GM18868 (cell line): ENCODE measurements around the gene KLHL25.

Source experiments
- ATAC-seq: cut with Tn5 transposase; IDR thresholded peaks from one replicate; pipeline ENCODE4 v1.9.1; 2021; ENCODE audit warnings: mild to moderate bottlenecking, moderate library complexity; ENCODE audit not compliant: unreplicated experiment

Gene KLHL25

DNA sequence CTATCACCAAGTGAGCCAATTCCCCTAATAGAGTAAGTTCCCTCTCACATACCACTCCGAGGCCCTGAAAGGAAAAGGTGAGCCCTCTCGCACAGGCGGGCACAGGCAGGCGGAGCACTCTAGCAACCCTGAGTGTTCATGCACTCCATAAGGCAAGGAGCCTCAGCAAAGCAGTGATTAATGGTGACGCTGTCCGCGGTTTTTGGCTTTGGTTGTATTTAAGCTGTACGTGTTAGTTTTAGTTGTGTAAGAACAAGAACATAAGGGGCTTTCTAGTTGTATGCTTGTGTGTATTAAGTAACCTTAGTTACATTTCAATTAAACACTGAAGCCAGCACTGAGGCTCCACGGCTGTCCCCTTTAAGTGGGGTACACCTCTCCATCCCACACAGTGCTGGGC, 33.1 kb downstream of the KLHL25 start:
- no peak for ATAC-seq

DNA sequence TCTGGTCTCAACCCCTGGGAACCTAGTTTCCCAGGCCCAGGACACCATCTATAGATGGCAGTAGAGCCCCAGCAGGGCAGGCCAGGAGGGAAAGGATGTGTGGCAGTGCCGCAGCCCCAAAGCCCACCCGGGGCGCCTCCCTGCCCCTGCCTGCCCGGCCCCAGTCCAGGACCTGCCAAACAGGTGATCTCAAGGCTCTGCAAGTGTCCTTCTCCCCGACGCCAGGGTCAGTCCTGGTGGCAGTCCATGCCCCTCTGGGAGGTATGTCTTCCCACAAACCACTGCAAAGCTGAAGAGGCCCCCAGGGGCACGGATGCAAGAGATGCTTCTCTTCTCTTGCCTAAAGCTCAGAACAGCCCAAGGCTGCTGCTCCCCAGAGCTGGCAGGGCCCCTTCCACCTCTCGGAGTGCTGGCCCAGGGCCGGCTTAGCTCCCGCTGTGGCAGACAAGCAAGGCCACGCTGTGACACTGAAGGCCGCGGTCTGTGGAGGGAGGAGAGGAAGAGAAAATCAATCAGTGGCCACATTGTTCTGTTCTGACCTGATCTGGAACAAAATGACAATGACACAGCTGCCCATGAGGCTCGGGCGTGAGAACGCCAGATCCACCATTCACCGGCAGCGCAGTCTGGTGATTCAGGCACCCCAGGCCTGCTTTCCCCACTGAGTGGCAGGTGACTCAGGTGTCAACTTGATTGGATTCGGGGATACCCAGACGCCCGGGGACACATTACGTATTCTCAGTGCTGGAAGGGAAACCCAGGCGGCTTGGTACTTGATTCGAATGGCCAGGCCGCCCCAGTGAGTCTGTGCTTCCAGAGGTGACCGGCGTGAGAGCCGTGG, 34.0 kb downstream of the KLHL25 start:
- no peak for ATAC-seq

DNA sequence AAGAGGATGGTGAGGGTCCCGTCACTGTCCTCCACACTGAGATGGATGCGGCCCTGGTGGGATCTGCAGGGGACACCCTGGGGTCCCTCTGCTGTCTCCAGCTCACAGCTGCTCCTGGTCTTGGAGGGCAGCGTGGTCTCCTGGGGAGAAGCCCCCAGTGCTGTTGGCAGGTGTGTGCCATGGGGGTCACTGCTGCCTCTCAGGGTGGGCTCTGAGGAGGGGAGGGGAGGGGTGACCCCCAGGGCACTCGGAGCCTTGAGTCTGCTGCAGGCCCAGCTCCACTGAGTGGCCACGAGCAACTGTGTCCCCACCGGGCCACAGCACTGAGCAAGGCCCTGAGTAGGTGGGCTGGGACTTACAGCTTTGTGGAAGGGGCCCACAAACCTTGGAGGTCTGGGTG, 34.7 kb downstream of the KLHL25 start:
- ATAC-seq = no peak

DNA sequence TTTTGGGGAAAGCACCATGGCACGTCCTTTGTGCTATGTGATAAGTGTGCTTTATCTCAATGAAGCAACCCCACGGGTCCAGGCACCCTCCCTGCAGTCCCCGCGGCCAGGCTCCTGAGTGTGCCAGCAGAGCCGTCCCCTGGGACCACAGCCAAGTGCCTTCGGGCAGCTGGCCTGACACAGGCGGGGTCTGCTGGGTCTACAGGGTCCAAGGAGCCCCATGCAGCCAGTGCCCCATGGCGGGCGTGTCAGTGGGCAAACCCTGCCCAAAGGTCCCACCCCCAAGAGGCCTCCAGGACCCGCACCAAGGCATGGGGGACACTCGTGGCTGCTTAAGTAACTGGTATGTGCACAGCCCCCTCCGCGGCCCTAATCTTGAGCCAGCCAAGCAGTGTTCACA, 35.3 kb downstream of the KLHL25 start:
- no peak for ATAC-seq

DNA sequence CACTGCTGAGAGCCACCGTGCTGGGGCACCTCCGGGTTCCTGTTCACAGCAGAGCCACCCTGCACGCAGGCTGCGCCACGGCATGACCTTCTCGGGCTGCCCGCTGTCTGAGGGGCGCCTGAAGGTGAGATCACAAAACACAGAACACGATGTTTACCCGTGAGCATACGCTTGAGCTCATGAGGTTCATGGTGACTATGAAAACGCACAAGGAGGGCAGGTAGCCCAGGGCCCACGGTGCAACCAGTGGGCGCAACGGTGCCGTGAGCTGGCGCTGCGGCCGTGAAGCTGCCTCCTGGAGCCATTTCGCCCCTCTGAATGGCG, 36.1 kb downstream of the KLHL25 start:
- no peak for ATAC-seq

DNA sequence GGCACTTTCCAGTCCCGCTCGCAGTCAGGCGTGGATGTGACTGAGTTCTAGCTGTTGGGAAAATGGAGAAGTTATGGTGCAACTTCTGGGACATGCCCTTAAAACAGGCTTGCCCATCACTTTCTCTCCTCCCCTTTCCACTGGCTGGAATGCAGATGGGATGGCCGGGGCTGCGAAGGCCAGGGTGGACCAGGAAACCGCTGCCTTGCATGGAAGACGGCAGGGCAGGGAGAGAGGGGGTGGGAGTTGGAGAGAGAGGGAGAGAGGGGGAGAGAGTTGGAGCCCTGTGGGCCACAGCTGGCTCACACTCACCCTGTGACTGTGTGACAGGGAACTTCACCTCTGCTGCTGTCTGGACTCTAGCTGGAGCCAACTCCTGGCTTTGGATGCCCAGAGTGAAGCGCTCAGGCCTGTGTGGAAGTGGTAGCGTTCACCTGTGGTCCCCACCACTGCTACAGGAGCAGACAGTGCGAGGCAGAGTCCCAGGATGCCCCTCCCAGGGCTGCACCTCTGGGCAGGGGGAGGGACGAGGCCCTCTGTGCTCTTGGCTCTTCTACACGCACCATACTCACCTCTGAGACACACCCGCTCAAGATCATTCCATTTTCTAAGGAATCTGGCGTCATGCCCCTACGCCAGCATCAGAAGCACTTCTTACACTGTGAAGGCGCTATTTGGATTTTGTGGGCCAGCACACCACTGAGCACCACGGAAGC, 36.6 kb downstream of the KLHL25 start:
- no peak for ATAC-seq

DNA sequence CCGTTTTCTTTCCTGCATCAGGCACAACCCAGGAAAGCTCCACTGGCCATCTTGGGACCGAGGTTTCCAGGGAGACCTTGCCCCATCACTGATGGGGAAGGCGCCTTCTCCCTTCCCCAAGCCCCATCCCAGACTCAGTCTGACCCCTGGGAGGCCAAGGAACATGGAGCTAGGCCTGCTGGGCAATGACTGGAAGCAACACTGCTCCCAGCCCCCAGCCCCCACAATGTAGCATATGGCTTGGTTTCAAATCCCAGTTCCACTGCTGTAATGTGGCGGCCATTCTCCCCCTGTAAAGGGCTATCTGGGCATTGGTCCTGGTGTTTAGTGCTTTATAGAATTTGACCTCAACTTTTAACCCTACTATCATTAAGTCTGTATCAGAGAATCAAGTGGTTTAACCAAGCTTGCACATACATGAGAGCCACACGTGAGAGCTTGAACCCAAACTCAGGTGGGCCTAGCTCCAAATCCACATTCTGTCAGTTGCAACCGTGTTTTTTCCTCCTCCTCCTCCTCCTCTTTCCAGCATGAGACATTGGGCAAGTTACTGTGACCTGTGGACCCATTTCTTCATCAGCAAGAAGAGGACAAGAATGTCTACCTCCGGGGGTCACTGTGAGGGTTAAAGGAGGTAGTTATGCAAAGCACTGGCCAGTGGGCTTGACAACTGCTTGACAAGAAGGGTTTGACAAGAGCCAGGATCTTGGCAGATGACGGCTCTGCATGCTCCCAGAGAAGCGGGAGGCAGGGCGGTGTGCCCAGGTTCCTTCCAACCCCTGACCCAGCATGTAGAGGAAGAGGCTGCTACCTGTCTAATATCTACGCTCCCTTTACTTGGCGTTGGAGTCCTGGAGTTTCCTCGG, 37.4 kb downstream of the KLHL25 start:
- no peak for ATAC-seq

DNA sequence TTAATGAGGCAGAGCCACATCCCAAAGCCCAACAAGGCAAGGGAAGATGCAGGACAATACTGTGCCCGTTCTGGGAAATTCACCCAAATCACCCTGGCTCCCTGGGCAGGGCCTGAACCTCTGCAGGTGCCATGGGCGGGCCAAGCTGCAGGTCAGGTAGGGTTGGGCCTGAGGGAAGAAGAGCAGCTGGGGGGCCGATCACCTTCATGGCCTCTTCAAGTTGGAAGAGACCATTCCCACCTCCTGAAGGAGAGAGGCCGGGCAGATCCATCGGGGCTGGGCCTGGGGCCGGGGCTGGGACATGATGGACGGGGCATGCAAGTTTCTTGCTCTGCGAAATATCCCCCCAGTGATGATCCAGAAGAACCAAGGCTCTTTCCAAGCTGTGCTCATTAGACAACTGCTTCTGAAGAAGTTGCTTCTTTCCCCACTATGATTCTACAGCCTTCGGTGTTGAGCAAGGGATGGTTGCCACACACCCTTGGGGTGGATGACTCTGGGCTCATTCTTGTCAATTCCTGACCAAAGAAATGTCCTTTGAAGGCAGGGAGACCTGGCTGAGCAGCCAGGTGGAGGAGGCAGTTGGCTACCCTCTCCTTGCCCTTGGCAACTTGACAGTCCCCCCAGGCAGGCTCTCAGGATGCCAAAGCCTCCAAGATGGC, 38.2 kb downstream of the KLHL25 start:
- ATAC-seq = no peak

DNA sequence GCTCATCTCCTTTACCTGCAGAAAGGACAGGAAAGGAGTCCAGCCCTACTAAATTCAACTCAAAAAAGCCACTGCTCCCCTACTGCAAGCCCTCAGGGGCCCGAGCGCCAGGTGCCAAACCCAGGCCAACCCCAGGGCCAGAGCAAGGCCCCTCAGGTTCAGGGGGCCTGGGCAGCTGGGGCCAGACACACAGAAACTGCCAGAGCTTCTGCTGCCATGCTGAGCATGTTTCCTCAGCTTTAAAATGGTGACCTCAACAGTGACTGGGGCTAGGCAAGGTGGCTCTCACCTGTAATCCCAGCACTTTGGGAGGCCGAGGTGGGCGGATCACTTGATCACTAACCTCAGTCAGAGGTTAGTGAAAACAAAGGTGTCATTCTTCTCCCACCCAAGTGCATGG, 38.8 kb downstream of the KLHL25 start:
- ATAC-seq = no peak

DNA sequence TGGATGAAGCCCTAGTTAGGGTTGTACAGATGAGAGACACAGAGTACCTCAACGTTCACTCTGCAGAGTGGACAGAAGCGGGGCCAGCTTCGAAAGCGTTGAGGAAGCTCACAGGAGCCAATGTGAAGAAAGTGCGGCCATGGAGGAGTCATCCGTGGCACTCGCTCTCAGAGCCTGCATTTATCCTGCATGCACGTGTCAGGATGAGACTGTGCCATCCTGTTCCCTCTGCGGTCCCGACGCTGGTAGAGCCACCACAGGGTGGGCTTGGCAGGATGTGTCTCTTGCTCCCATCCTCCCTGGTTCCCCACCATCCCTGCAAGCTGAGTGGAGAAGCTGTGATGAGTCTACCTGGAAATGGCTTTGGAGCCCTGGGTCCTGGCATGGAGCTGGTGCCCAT, 39.3 kb downstream of the KLHL25 start:
- ATAC-seq = no peak

DNA sequence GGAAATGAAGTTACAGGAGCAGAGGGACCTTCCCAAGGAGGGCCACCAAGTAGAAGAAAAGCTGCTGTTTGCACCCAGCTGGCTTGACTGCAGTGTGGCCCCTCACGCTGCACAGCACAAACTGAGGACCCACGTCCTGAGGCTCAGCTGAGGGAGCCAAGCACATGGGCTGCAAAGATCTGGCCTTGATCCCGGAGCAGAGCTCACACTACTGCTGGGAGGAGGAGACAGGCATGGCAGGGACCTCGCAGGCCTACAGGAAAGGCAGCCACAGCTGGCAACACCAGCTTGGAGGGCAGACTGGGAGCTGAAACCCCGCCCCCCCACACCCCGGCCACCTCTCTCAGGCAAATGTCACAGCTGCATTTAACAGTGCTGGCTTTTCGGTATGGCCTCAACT, 39.7 kb downstream of the KLHL25 start:
- no peak for ATAC-seq

DNA sequence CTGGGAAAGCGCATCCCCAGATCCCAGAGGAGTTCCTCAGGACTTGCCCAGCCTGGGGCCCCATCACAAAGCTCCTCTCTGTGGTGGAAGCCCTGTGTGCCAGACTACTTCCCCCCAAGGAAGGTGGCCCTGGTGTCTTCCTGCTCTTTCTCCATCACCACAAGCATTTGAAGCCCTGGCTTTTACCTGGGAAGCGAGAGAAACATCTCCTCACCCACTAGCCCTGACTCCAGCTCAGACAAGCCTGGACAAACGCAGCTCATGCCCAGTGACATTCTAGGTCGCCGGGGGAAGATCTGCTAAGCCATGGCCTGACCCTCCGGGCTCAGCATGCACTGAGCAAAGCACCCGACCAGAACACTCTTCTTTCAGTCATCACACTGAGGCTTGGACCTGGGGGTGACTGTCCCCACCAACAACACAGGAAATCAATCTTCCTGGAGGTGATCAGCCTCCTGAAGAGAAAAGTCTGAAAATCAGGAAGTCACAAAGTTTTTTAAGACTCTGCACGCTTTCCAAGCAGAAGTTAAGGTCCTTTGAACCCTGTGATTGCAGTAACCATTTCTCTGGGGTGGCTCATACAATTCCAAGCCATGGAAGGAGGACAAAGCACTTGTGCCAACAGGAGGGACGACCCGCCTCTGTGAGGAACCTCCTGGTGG, 40.8 kb downstream of the KLHL25 start:
- ATAC-seq = no peak

DNA sequence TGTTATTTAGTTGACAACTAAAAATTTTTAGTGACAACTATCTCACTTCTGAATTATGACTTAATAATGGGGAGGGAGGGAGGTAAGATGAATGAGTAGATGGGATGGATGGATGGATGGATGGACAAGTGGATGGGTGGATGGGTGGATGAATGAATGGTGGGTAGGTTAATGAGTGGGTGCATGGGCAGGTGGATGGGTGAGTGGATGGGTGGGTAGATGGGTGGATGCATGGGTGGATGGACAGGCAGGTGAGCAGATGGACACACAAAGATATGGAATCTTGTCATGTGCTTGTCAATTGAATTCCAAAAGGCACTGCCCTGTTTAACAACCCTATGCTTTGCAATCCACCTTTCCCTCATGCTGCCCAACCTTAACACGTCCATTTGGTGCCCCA, 41.5 kb downstream of the KLHL25 start:
- no peak for ATAC-seq

DNA sequence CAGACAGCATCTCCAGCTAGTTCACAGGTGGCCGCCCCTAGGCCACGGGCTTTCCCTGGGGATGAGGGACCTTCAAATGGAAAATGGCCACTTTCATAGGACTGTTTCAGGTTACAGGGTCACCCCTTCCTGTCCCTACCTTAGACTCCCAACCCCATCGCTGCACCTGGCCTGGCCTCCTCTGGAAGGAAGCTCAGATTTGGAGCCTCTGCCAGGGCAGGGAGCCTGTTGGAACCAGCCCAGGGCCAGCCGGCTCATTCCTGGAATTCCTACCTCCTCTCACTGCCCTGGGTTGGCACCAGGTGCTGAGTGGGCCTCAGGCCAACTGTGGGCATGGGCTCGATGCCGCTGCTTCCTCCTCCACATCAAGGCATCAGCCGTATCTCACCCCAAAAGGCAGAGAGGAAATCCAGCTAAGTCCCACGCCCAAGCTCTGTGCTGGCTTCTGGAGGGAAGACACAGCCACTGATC, 42.2 kb downstream of the KLHL25 start:
- ATAC-seq = no peak

DNA sequence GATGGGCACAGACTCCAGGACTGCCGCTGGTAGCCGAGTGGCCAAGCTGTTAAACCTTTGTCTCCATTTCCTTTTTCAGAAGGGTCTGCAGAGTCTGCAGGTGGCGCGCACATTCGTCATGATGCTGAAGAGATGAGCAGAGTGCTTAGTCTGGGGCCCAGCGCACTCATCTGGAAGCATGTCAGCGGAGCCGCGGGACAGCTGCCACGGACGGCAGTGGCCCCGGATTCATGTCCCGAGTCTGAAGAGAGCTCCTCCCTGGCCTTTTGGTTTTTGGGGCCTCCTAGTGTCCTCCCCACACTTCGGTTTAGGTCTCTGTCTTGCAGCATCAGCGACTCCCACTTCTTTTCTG, 42.6 kb downstream of the KLHL25 start:
- no peak for ATAC-seq

DNA sequence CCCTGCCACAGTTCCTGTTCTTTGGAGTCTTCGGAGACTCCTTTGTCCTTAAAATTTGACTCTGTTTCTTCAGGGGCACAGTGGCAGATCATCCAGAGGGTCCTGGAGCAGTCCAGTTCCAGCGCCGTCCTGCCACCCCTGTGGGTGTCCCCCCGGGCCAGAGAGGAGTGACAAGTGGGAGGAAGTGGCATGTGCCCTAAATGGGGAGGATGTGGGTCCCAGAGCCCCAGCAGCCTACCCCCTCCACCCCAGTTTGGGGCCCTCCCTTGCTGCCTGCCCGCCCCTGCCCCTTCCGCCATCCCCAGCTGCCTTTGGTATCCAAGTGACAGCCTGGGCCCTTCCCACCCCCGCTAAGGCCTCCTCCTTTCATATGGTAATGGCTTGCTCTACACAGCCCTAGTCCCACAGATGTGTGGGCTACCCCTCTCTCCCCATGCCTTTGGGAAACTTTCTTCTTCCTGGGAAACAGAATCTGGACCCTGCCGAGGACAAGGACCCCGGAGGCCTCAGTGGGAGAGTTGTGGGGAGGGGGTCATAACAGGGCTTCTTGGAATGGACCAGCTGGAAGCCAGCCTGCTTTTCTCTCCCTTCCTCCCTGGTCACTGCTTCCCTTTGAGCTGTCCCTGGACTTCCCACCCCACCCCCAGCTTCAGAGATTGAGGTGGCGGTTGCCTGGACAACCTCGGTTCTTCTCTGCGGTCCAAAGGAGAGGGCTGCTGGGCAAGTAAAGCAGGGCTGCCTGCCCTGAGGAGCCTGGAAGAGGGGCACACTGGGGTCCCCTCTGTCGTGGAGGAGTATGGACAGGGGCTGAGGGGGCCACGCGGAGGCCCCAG, 43.2 kb downstream of the KLHL25 start:
- no peak for ATAC-seq

DNA sequence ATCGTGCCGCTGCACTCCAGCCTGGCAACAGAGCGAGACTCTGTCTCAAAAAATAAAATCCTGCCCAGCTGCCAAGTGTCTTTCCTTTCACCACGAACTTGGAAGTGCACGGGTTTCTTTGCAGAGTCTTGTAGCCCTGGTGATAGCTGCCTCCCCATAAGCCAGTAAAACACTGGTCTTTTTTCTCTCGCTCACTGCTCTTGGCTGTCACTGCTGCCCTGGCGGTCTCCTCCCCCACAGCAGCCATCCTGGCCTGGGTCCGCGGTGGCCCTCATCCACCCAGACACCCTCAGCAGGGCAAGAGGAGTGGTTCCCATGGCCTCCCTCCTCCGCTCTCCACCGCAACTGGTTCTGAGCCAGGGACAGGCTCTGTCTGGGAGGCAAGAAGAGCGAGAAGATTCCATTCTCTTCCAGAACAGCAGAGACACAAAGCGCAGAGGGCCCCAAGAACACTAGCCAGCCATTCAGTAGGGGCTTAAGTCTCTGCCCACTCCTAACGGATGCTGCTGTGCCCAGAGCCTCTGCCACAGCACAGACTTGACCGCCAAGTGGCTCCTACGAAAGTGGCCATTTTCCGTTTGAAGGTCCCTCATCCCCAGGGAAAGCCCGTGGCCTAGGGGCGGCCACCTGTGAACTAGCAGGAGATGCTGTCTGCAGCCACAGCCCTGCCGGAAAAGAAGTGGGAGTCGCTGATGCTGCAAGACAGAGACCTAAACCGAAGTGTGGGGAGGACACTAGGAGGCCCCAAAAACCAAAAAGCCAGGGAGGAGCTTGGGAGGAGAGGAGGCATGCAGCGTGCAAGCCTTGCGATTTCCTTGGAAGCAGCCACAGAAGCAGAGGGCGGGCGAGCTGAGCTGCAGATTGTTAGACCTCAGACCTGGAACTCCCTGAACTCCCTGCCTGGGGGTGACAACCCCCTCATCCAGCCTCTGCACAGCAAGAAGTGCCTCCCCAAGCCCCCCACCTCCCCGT, 44.1 kb downstream of the KLHL25 start:
- ATAC-seq = no peak
